Measurements from ENCODE around the gene TMEM217. TPM values are rescaled to one million over a fixed set of nuclear protein-coding genes. Genes with fewer than 3 reads are reported as not detected.
A peak's percentile ranks its signal among the peaks of the same experiment; 100 is the strongest.
"Not testable (repeated sequence)": the region's sequence is repeated elsewhere in the genome, so short reads cannot be mapped to it uniquely, and the experiment has no call there.

The TMEM217 gene
- total RNA-seq, 2 donors from 2014 or later: 2.5 to 3.5 TPM

- Mint-ChIP-seq H3K27me3 (no peaks in the 10 kb centered on the region), H3K36me3 (ENCODE audit: low read depth) (no peaks in the 10 kb centered on the region), H3K9me3 (no peaks in the 10 kb centered on the region), H3K4me3 (no peak overlapping the region), H3K27ac (peak overlapping the region; percentile 0), H3K4me1 (peaks cover 37% of the 10 kb centered on the region)
- ATAC-seq (replicated peaks): no peak
These were observed 53.8 kb downstream of the TMEM217 start for GRCh38 chr6:37204014-37204751.

- Mint-ChIP-seq H3K36me3 (ENCODE audit: low read depth) (no peaks in the 10 kb centered on the region), H3K27ac (peak overlapping the region; percentile 82), H3K27me3 (no peaks in the 10 kb centered on the region), H3K4me1 (peaks cover 32% of the 10 kb centered on the region), H3K9me3 (no peaks in the 10 kb centered on the region), H3K4me3 (peak overlapping the region; percentile 64)
- ATAC-seq (replicated peaks): peak; percentile 76
These were observed 55.0 kb downstream of the TMEM217 start for GRCh38 chr6:37202788-37203491.

GRCh38 chr6:37201726-37202125 lies 56.2 kb downstream of the TMEM217 start:
- H3K4me1 Mint-ChIP-seq: peaks cover 21% of the 10 kb centered on the region
- H3K4me3 Mint-ChIP-seq: peak overlapping the region; percentile 64
- no peak overlapping the region for H3K27ac Mint-ChIP-seq
- no peak for ATAC-seq (replicated peaks)
- no peaks in the 10 kb centered on the region for H3K36me3 Mint-ChIP-seq (ENCODE audit: low read depth)
- H3K27me3 Mint-ChIP-seq: no peaks in the 10 kb centered on the region
- no peaks in the 10 kb centered on the region for H3K9me3 Mint-ChIP-seq

GRCh38 chr6:37200085-37200484 lies 57.9 kb downstream of the TMEM217 start:
- Mint-ChIP-seq H3K27ac (no peak overlapping the region), H3K4me1 (peaks cover 17% of the 10 kb centered on the region), H3K9me3 (no peaks in the 10 kb centered on the region), H3K4me3 (no peak overlapping the region), H3K27me3 (no peaks in the 10 kb centered on the region), H3K36me3 (ENCODE audit: low read depth) (no peaks in the 10 kb centered on the region)
- ATAC-seq (replicated peaks): no peak

- not testable (repeated sequence) for H3K36me3 Mint-ChIP-seq (ENCODE audit: low read depth); H3K9me3 Mint-ChIP-seq; H3K27me3 Mint-ChIP-seq; H3K27ac Mint-ChIP-seq; ATAC-seq (replicated peaks); H3K4me3 Mint-ChIP-seq
- H3K4me1 Mint-ChIP-seq: peaks cover 14% of the 10 kb centered on the region
These were observed 61.5 kb downstream of the TMEM217 start for GRCh38 chr6:37196451-37196850.

DNA sequence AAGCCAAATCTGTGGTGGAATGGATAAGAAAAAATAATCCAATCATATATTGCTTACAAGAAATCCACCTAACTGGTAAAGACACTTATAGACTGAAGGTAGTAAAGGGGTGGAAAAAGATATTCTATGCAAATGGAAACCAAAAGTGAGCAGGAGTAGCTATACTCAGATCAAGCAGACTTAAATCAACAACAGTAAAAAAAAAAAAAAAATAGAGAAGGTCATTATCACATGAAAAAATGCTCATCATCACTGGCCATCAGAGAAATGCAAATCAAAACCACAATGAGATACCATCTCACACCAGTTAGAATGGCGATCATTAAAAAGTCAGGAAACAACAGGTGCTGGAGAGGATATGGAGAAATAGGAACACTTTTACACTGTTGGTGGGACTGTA lies 63.1 kb downstream of the TMEM217 start:
- peak overlapping the region; percentile 39 for H3K27ac Mint-ChIP-seq
- H3K4me3 Mint-ChIP-seq: peak overlapping the region; percentile 32
- peak; percentile 38 for ATAC-seq (replicated peaks)
- H3K36me3 Mint-ChIP-seq (ENCODE audit: low read depth); H3K27me3 Mint-ChIP-seq; H3K9me3 Mint-ChIP-seq: not testable (repeated sequence)
- H3K4me1 Mint-ChIP-seq: peaks cover 18% of the 10 kb centered on the region

GRCh38 chr6:37192666-37193065 lies 65.3 kb downstream of the TMEM217 start:
- H3K27me3 Mint-ChIP-seq: no peaks in the 10 kb centered on the region

GRCh38 chr6:37190159-37190535 lies 67.8 kb downstream of the TMEM217 start:
- ATAC-seq (replicated peaks): peak; percentile 81
- H3K36me3 Mint-ChIP-seq (ENCODE audit: low read depth): no peaks in the 10 kb centered on the region
- H3K9me3 Mint-ChIP-seq: no peaks in the 10 kb centered on the region
- peaks cover 34% of the 10 kb centered on the region for H3K4me1 Mint-ChIP-seq
- H3K27ac Mint-ChIP-seq: peak overlapping the region; percentile 71
- H3K27me3 Mint-ChIP-seq: no peaks in the 10 kb centered on the region
- H3K4me3 Mint-ChIP-seq: peak overlapping the region; percentile 34

More at GRCh38 chr6:37192666-37193065, 65.3 kb downstream of the TMEM217 start:
- no peaks in the 10 kb centered on the region for H3K9me3 Mint-ChIP-seq
- no peak for ATAC-seq (replicated peaks)
- peaks cover 23% of the 10 kb centered on the region for H3K4me1 Mint-ChIP-seq
- H3K4me3 Mint-ChIP-seq: no peak overlapping the region
- no peaks in the 10 kb centered on the region for H3K36me3 Mint-ChIP-seq (ENCODE audit: low read depth)
- no peak overlapping the region for H3K27ac Mint-ChIP-seq

- Mint-ChIP-seq H3K27ac (no peak overlapping the region), H3K9me3 (no peaks in the 10 kb centered on the region), H3K36me3 (ENCODE audit: low read depth) (no peaks in the 10 kb centered on the region), H3K4me1 (peaks cover 28% of the 10 kb centered on the region), H3K4me3 (peak overlapping the region; percentile 34), H3K27me3 (no peaks in the 10 kb centered on the region)
- ATAC-seq (replicated peaks): no peak
These were observed 68.9 kb downstream of the TMEM217 start for GRCh38 chr6:37188962-37189510.

- H3K4me1 Mint-ChIP-seq: peaks cover 32% of the 10 kb centered on the region
- H3K4me3 Mint-ChIP-seq: peak overlapping the region; percentile 53
- ATAC-seq (replicated peaks): no peak
- H3K9me3 Mint-ChIP-seq: no peaks in the 10 kb centered on the region
- H3K36me3 Mint-ChIP-seq (ENCODE audit: low read depth): no peaks in the 10 kb centered on the region
- no peaks in the 10 kb centered on the region for H3K27me3 Mint-ChIP-seq
- peak overlapping the region; percentile 61 for H3K27ac Mint-ChIP-seq
These were observed 70.5 kb downstream of the TMEM217 start for GRCh38 chr6:37187321-37188022.

- not testable (repeated sequence) for H3K36me3 Mint-ChIP-seq (ENCODE audit: low read depth); H3K27me3 Mint-ChIP-seq; ATAC-seq (replicated peaks); H3K9me3 Mint-ChIP-seq
- peak overlapping the region; percentile 42 for H3K27ac Mint-ChIP-seq
- H3K4me1 Mint-ChIP-seq: peaks cover 31% of the 10 kb centered on the region
- peak overlapping the region; percentile 53 for H3K4me3 Mint-ChIP-seq
These were observed 71.8 kb downstream of the TMEM217 start for GRCh38 chr6:37185949-37186720.

- Mint-ChIP-seq H3K4me3 (peak overlapping the region; percentile 79), H3K27me3 (no peaks in the 10 kb centered on the region), H3K9me3 (no peaks in the 10 kb centered on the region), H3K36me3 (ENCODE audit: low read depth) (no peaks in the 10 kb centered on the region), H3K4me1 (peaks cover 25% of the 10 kb centered on the region), H3K27ac (peak overlapping the region; percentile 97)
- ATAC-seq (replicated peaks): peak; percentile 96
These were observed 75.0 kb downstream of the TMEM217 start for GRCh38 chr6:37182736-37183590.

- Mint-ChIP-seq H3K4me1 (peaks cover 30% of the 10 kb centered on the region), H3K36me3 (ENCODE audit: low read depth) (peaks cover 20% of the 10 kb centered on the region)
- not testable (repeated sequence) for H3K4me3 Mint-ChIP-seq; ATAC-seq (replicated peaks); H3K27ac Mint-ChIP-seq; H3K9me3 Mint-ChIP-seq; H3K27me3 Mint-ChIP-seq
These were observed 77.3 kb downstream of the TMEM217 start for GRCh38 chr6:37180610-37181009.

Measured in activated T-helper 17 cell treated with anti-CD3 and anti-CD28 coated beads, Interleukin-2, amount 50 U/mL, for 72 hours (primary cell).